HG02981 (cell line): ENCODE data around the gene PIGL.
"Not testable (repeated sequence)": the region's sequence is repeated elsewhere in the genome, so short reads cannot be mapped to it uniquely, and the experiment has no call there.

Experiments
- ATAC-seq: cut with Tn5 transposase; IDR thresholded peaks from one replicate; pipeline ENCODE4 v1.9.1; 2021; ENCODE audit warnings: mild to moderate bottlenecking, moderate library complexity; ENCODE audit not compliant: unreplicated experiment

The PIGL gene

GRCh38 chr17:16304830-16305229, 87.8 kb downstream of the PIGL start:
- no peak for ATAC-seq

GRCh38 chr17:16306211-16306610, 89.2 kb downstream of the PIGL start:
- no peak for ATAC-seq

- not testable (repeated sequence) for ATAC-seq
These were observed 95.1 kb downstream of the PIGL start for GRCh38 chr17:16312061-16312460.

GRCh38 chr17:16313139-16314090, 96.4 kb downstream of the PIGL start:
- ATAC-seq: no peak

- ATAC-seq: no peak
These were observed 97.2 kb downstream of the PIGL start for GRCh38 chr17:16314189-16314588.

- ATAC-seq: no peak
These were observed 97.8 kb downstream of the PIGL start for GRCh38 chr17:16314859-16315258.

- ATAC-seq: no peak
These were observed 103.0 kb downstream of the PIGL start for GRCh38 chr17:16319969-16320368.

GRCh38 chr17:16322636-16323035, 105.6 kb downstream of the PIGL start:
- ATAC-seq: no peak

GRCh38 chr17:16325964-16326363, 109.0 kb downstream of the PIGL start:
- ATAC-seq: no peak

GRCh38 chr17:16327018-16327417, 110.0 kb downstream of the PIGL start:
- no peak for ATAC-seq

- no peak for ATAC-seq
These were observed 112.0 kb downstream of the PIGL start for GRCh38 chr17:16328997-16329396.

GRCh38 chr17:16329519-16330271, 112.7 kb downstream of the PIGL start:
- no peak for ATAC-seq

- no peak for ATAC-seq
These were observed 121.4 kb downstream of the PIGL start for GRCh38 chr17:16338391-16338790.

- no peak for ATAC-seq
These were observed 122.4 kb downstream of the PIGL start for GRCh38 chr17:16339402-16339801.

- no peak for ATAC-seq
These were observed 122.9 kb downstream of the PIGL start for GRCh38 chr17:16339959-16340358.

- no peak for ATAC-seq
These were observed 126.0 kb downstream of the PIGL start for GRCh38 chr17:16342979-16343378.

- ATAC-seq: no peak
These were observed 126.6 kb downstream of the PIGL start for GRCh38 chr17:16343569-16343968.

- no peak for ATAC-seq
These were observed 128.6 kb downstream of the PIGL start for GRCh38 chr17:16345565-16345964.

- no peak for ATAC-seq
These were observed 129.8 kb downstream of the PIGL start for GRCh38 chr17:16346721-16347271.

- no peak for ATAC-seq
These were observed 131.6 kb downstream of the PIGL start for GRCh38 chr17:16348586-16348985.

- ATAC-seq: no peak
These were observed 132.4 kb downstream of the PIGL start for GRCh38 chr17:16349431-16349830.

- no peak for ATAC-seq
These were observed 134.8 kb downstream of the PIGL start for GRCh38 chr17:16351831-16352230.
